Right renal pelvis (tissue), 4 donors: ENCODE results near the gene PSMD14. TPM values are rescaled to one million over a fixed set of nuclear protein-coding genes. Genes with fewer than 3 reads are reported as not detected.

Source experiments
- DNase-seq, 4 donors: peaks; one replicate each; pipeline ENCODE4 v3.0.0-alpha.2; 2013; ENCODE audit warnings: low read depth in 4 of 4, low spot score in 3 of 4, missing footprints in 1 of 4
- polyA plus RNA-seq, 4 donors: library from polyadenylated mRNA; unstranded; fragments of 120-200 nt; gene quantifications; one replicate each; pipeline ENCODE4 v1.2.1, GENCODE V29; 2013; ENCODE audit not compliant: insufficient read length in 4 of 4

PSMD14 gene
- polyA plus RNA-seq, 4 donors = 51.2 to 60.3 (median 58.9) TPM

GRCh38 chr2:161374446-161374845 lies 66.2 kb downstream of the PSMD14 start:
- DNase-seq = no peak

- no peak for DNase-seq
These were observed 71.5 kb downstream of the PSMD14 start for GRCh38 chr2:161379740-161380139.

- DNase-seq = no peak
These were observed 73.3 kb downstream of the PSMD14 start for GRCh38 chr2:161381546-161381945.

- DNase-seq = no peak
These were observed 74.5 kb downstream of the PSMD14 start for GRCh38 chr2:161382747-161383146.

- DNase-seq = no peak
These were observed 76.6 kb downstream of the PSMD14 start for GRCh38 chr2:161384864-161385263.

- no peak for DNase-seq
These were observed 78.1 kb downstream of the PSMD14 start for GRCh38 chr2:161386228-161386824.

GRCh38 chr2:161388146-161388779 lies 80.0 kb downstream of the PSMD14 start:
- DNase-seq = no peak

- DNase-seq = no peak
These were observed 83.7 kb downstream of the PSMD14 start for GRCh38 chr2:161391737-161392506.

GRCh38 chr2:161400076-161400475 lies 91.9 kb downstream of the PSMD14 start:
- no peak for DNase-seq

- no peak for DNase-seq
These were observed 94.1 kb downstream of the PSMD14 start for GRCh38 chr2:161402297-161402696.

GRCh38 chr2:161406316-161406715 lies 98.1 kb downstream of the PSMD14 start:
- DNase-seq = no peak

GRCh38 chr2:161407597-161407996 lies 99.4 kb downstream of the PSMD14 start:
- DNase-seq = no peak

GRCh38 chr2:161409308-161409907 lies 101.2 kb downstream of the PSMD14 start:
- DNase-seq = no peak

- DNase-seq = no peak
These were observed 104.1 kb downstream of the PSMD14 start for GRCh38 chr2:161412346-161412745.

GRCh38 chr2:161414042-161415033 lies 106.1 kb downstream of the PSMD14 start:
- DNase-seq = no peak

GRCh38 chr2:161415034-161415986 lies 107.1 kb downstream of the PSMD14 start:
- DNase-seq = no peak

GRCh38 chr2:161415987-161416707 lies 107.9 kb downstream of the PSMD14 start, which contains the start of gene TBR1:
TBR1 (plus strand) TSS chr2:161416297; CDS start chr2:161416411, 114 bp downstream.
- no peak for DNase-seq

GRCh38 chr2:161416708-161417437 lies 108.6 kb downstream of the PSMD14 start:
- DNase-seq = no peak
